Measurements from ENCODE around the gene ARHGAP45.

GRCh38 chr19:1063909-1064660 is 2.9 kb upstream of the ARHGAP45 start:
- no peak for TF ChIP-seq CTCF (IDR thresholded peaks at IDR 0.05)
- no peak for TF ChIP-seq POLR2A (IDR thresholded peaks at IDR 0.05)
